Measurements from ENCODE around the gene RHOB. TPM values are rescaled to one million over a fixed set of nuclear protein-coding genes. Genes with fewer than 3 reads are reported as not detected.
A peak's percentile ranks its signal among the peaks of the same experiment; 100 is the strongest.

RHOB gene
- total RNA-seq, 2 experiments from 2014 or later: 25.9 to 26.6 TPM

DNA sequence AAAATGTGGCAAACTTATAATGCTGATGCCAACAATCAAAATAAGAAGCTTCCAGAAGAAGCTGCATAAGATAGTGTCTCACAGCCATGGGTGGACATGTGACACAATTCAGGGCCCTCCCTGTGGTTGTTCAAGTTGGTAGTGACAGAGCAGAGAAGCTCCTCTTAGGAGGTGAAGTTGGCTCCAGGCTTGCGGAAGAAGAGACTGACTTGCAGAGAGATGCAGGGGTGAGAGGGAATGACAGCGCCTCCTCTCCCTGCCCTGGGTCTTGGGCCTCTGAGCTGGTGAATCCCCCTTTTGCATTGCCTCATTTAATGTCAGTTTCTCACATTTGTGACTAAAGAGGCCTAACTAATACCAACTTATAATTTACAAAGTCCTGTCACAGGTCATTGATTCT is 23.0 kb upstream of the RHOB start:
- H3K4me1 ChIP-seq (ENCODE audit: insufficient read depth, low read length): peaks cover 22% of the 10 kb centered on the region
- ChIA-PET CTCF (no interaction called here), POLR2A (interaction anchor here (1.2 kb wide), 1 partner anchor 23 kb away, joined by 6 read pairs; the partner anchor contains the start of gene RHOB)
- Mint-ChIP-seq H3K4me3 (no peak overlapping the region), H3K27ac (no peak overlapping the region), H3K27me3 (peaks cover 5% of the 10 kb centered on the region), H3K4me1 (ENCODE audit: low read depth) (peaks cover 23% of the 10 kb centered on the region), H3K9me3 (no peaks in the 10 kb centered on the region), H3K36me3 (ENCODE audit: low read depth) (no peaks in the 10 kb centered on the region)
- ATAC-seq (ENCODE audit: poor library complexity) (no peak), DNase-seq (no peak)
- TF ChIP-seq, protein P1, sequence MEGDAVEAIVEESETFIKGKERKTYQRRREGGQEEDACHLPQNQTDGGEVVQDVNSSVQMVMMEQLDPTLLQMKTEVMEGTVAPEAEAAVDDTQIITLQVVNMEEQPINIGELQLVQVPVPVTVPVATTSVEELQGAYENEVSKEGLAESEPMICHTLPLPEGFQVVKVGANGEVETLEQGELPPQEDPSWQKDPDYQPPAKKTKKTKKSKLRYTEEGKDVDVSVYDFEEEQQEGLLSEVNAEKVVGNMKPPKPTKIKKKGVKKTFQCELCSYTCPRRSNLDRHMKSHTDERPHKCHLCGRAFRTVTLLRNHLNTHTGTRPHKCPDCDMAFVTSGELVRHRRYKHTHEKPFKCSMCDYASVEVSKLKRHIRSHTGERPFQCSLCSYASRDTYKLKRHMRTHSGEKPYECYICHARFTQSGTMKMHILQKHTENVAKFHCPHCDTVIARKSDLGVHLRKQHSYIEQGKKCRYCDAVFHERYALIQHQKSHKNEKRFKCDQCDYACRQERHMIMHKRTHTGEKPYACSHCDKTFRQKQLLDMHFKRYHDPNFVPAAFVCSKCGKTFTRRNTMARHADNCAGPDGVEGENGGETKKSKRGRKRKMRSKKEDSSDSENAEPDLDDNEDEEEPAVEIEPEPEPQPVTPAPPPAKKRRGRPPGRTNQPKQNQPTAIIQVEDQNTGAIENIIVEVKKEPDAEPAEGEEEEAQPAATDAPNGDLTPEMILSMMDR (IDR thresholded peaks at IDR 0.05): no peak
- H3K36me3 ChIP-seq (ENCODE audit: insufficient read depth, low read length): no peaks in the 10 kb centered on the region
- intact Hi-C loops (cut with DNase I, micrococcal nuclease): no loop called here
- H3K4me3 ChIP-seq (ENCODE audit: low read length): no peak overlapping the region
- no peak overlapping the region for H3K27ac ChIP-seq (ENCODE audit: low read depth in 1 of 2, low read length in 2 of 2)
- H3K27me3 ChIP-seq (ENCODE audit: control insufficient read depth in 1 of 2, insufficient read depth in 2 of 2, low read length in 2 of 2): no peaks in the 10 kb centered on the region
- H3K9me3 ChIP-seq (ENCODE audit: control insufficient read depth in 1 of 2, insufficient read depth in 1 of 2, low read length in 2 of 2): no peaks in the 10 kb centered on the region

GRCh38 chr2:20424300-20425290 is 22.3 kb upstream of the RHOB start:
- intact Hi-C loops (cut with DNase I, micrococcal nuclease): no loop called here
- Mint-ChIP-seq H3K4me3 (no peak overlapping the region), H3K4me1 (ENCODE audit: low read depth) (peaks cover 23% of the 10 kb centered on the region), H3K36me3 (ENCODE audit: low read depth) (no peaks in the 10 kb centered on the region), H3K27me3 (peaks cover 5% of the 10 kb centered on the region), H3K27ac (no peak overlapping the region), H3K9me3 (no peaks in the 10 kb centered on the region)
- H3K36me3 ChIP-seq (ENCODE audit: insufficient read depth, low read length): no peaks in the 10 kb centered on the region
- TF ChIP-seq, protein P1 (IDR thresholded peaks at IDR 0.05): no peak
- ATAC-seq (ENCODE audit: poor library complexity) (peak; percentile 32), DNase-seq (peak in 3 of 14 experiments; percentile 29 to 52 (median 40))
- H3K4me3 ChIP-seq (ENCODE audit: low read length): no peak overlapping the region
- no peaks in the 10 kb centered on the region for H3K9me3 ChIP-seq (ENCODE audit: control insufficient read depth in 1 of 2, insufficient read depth in 1 of 2, low read length in 2 of 2)
- peak overlapping the region in 1 of 2 donors; percentile 41 for H3K27ac ChIP-seq (ENCODE audit: low read depth in 1 of 2, low read length in 2 of 2)
- ChIA-PET POLR2A (interaction anchor here (1.2 kb wide), 1 partner anchor 22 kb away, joined by 6 read pairs; the partner anchor contains the start of gene RHOB), CTCF (no interaction called here)
- H3K27me3 ChIP-seq (ENCODE audit: control insufficient read depth in 1 of 2, insufficient read depth in 2 of 2, low read length in 2 of 2): no peaks in the 10 kb centered on the region
- H3K4me1 ChIP-seq (ENCODE audit: insufficient read depth, low read length): peaks cover 22% of the 10 kb centered on the region

DNA sequence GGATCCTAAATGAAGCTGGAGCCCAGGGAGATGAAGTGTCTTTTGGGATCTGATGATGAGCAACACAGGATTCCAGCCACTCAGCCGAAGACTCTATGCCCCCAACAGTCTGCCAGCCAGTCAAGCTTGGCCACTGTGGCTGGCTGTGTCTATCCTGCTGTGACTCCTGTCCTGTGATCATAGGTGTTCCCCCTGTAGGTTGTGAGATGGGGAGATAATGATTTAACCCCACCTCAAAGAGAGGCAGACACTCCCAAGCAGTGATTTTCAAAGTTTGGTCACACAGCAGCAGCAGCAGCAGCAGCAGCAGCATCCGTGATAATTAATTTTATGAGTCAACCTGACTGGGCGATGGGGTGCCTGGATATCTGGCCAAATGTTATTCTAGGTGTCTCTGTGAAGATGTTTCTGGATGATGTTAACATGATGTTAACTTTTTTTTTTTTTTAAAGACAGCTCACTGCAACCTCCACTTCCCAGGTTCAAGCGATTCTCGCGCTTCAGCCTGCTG is 21.4 kb upstream of the RHOB start:
- ATAC-seq (ENCODE audit: poor library complexity) (no peak), DNase-seq (no peak)
- no peaks in the 10 kb centered on the region for H3K36me3 ChIP-seq (ENCODE audit: insufficient read depth, low read length)
- intact Hi-C loops (cut with DNase I, micrococcal nuclease): no loop called here
- H3K4me1 ChIP-seq (ENCODE audit: insufficient read depth, low read length): peaks cover 22% of the 10 kb centered on the region
- H3K27me3 ChIP-seq (ENCODE audit: control insufficient read depth in 1 of 2, insufficient read depth in 2 of 2, low read length in 2 of 2): no peaks in the 10 kb centered on the region
- no peaks in the 10 kb centered on the region for H3K9me3 ChIP-seq (ENCODE audit: control insufficient read depth in 1 of 2, insufficient read depth in 1 of 2, low read length in 2 of 2)
- no peaks in the 10 kb centered on the region for H3K9me3 Mint-ChIP-seq
- H3K4me1 Mint-ChIP-seq (ENCODE audit: low read depth): peaks cover 23% of the 10 kb centered on the region
- no peak overlapping the region for H3K4me3 ChIP-seq (ENCODE audit: low read length)
- H3K36me3 Mint-ChIP-seq (ENCODE audit: low read depth): no peaks in the 10 kb centered on the region
- no peak overlapping the region for H3K4me3 Mint-ChIP-seq
- TF ChIP-seq, protein P1 (IDR thresholded peaks at IDR 0.05): no peak
- CTCF ChIA-PET: no interaction called here
- H3K27ac Mint-ChIP-seq: no peak overlapping the region
- POLR2A ChIA-PET: no interaction called here
- H3K27ac ChIP-seq (ENCODE audit: low read depth in 1 of 2, low read length in 2 of 2): no peak overlapping the region
- no peaks in the 10 kb centered on the region for H3K27me3 Mint-ChIP-seq
